ENCODE data around the gene PTGES2. TPM values are rescaled to one million over a fixed set of nuclear protein-coding genes. Genes with fewer than 3 reads are reported as not detected.

Gene PTGES2
- total RNA-seq, 1 experiment from 2014 or later, result 76.8 TPM

DNA sequence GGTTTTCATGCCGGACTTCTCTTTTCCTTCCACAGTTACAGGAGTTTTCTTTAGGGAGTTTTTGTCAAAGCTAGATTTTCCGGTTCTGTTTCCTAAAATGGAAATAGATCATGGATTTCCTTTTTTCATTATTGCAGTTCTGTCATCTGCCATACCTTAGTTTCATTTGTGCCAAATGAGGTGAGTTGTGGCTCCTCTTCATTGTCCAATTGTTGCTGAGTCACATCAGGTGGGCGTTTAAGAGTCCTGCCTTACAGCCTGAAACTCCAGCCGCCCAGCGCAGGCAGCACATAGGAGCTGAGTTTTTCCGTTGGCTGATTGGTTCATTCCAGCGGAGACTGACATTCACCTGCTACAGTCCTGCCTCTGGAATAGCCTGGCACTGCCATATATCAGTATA lies 45.4 kb downstream of the PTGES2 start:
- intact Hi-C loops (cut with micrococcal nuclease; ENCODE audit: unreplicated experiment) (no loop called here), in situ Hi-C loops (cut with HindIII; ENCODE audit: low pct_unique_long_range_greater_than_20kb, low sequenced_read_pairs) (loop anchor here (25.0 kb wide), 1 partner anchor 145 kb away; the partner anchor contains the start of genes DPM2 and PIP5KL1)
- CTCF ChIA-PET, result no interaction called here
- peak overlapping the region; percentile 68 for H3K27ac ChIP-seq (ENCODE audit: low read length)
- no peaks in the 10 kb centered on the region for H3K27me3 ChIP-seq (ENCODE audit: control insufficient read depth, insufficient read depth, low read length)
- TF ChIP-seq, protein P1, sequence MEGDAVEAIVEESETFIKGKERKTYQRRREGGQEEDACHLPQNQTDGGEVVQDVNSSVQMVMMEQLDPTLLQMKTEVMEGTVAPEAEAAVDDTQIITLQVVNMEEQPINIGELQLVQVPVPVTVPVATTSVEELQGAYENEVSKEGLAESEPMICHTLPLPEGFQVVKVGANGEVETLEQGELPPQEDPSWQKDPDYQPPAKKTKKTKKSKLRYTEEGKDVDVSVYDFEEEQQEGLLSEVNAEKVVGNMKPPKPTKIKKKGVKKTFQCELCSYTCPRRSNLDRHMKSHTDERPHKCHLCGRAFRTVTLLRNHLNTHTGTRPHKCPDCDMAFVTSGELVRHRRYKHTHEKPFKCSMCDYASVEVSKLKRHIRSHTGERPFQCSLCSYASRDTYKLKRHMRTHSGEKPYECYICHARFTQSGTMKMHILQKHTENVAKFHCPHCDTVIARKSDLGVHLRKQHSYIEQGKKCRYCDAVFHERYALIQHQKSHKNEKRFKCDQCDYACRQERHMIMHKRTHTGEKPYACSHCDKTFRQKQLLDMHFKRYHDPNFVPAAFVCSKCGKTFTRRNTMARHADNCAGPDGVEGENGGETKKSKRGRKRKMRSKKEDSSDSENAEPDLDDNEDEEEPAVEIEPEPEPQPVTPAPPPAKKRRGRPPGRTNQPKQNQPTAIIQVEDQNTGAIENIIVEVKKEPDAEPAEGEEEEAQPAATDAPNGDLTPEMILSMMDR (IDR thresholded peaks at IDR 0.05), result no peak
- TF ChIP-seq POLR2AphosphoS5 (IDR thresholded peaks at IDR 0.05; ENCODE audit: low read depth, low read length) (no peak), TCF7L2 (IDR thresholded peaks at IDR 0.05; ENCODE audit: low read depth, low read length) (no peak), SIN3A (IDR thresholded peaks at IDR 0.05; ENCODE audit: borderline replicate concordance, insufficient read depth, low read depth, low read length) (no peak)
- TF ChIP-seq, protein P2, sequence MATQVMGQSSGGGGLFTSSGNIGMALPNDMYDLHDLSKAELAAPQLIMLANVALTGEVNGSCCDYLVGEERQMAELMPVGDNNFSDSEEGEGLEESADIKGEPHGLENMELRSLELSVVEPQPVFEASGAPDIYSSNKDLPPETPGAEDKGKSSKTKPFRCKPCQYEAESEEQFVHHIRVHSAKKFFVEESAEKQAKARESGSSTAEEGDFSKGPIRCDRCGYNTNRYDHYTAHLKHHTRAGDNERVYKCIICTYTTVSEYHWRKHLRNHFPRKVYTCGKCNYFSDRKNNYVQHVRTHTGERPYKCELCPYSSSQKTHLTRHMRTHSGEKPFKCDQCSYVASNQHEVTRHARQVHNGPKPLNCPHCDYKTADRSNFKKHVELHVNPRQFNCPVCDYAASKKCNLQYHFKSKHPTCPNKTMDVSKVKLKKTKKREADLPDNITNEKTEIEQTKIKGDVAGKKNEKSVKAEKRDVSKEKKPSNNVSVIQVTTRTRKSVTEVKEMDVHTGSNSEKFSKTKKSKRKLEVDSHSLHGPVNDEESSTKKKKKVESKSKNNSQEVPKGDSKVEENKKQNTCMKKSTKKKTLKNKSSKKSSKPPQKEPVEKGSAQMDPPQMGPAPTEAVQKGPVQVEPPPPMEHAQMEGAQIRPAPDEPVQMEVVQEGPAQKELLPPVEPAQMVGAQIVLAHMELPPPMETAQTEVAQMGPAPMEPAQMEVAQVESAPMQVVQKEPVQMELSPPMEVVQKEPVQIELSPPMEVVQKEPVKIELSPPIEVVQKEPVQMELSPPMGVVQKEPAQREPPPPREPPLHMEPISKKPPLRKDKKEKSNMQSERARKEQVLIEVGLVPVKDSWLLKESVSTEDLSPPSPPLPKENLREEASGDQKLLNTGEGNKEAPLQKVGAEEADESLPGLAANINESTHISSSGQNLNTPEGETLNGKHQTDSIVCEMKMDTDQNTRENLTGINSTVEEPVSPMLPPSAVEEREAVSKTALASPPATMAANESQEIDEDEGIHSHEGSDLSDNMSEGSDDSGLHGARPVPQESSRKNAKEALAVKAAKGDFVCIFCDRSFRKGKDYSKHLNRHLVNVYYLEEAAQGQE (IDR thresholded peaks at IDR 0.05; ENCODE audit: insufficient read depth in 1 of 2, low read depth in 2 of 2, low read length in 1 of 2), result no peak
- DNase-seq (ENCODE audit: low read depth, low spot score) (no peak), ATAC-seq (no peak)
- no peaks in the 10 kb centered on the region for H3K9me3 ChIP-seq (ENCODE audit: control insufficient read depth, insufficient read depth, low read depth, low read length)
- no TSS peak for BruUV-seq (replicated peaks)
- peaks cover 40% of the 10 kb centered on the region for H3K4me1 ChIP-seq (ENCODE audit: control insufficient read depth, insufficient read depth, low read length)
- no peaks in the 10 kb centered on the region for H3K36me3 ChIP-seq (ENCODE audit: control insufficient read depth, insufficient read depth, low read length)
- H3K4me3 ChIP-seq (ENCODE audit: low read depth in 2 of 2, low read length in 2 of 2), result no peak overlapping the region
- POLR2A ChIA-PET, result no interaction called here

DNA sequence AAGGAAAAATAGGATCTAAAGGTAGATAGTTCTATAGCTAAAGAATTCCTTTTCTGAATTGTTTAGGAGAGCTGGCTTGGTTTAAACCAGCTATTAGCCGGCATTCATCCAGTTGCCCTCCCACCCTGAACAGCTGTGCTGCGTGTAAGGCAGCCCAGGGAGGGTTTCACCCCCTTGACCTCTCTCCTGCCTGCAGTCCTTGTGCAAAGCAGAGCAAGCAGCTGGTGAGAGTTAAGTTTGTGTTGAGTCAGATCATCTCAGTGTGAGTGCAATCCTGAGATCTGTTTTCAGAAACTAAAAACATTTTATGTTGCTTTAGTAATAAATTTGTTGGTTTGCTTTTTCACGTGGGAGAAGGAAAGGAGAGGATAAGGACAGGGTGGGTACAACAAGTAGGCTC lies 46.5 kb downstream of the PTGES2 start:
- in situ Hi-C loops (cut with HindIII; ENCODE audit: low pct_unique_long_range_greater_than_20kb, low sequenced_read_pairs), result loop anchor here (25.0 kb wide), 1 partner anchor 144 kb away; the partner anchor contains the start of genes DPM2 and PIP5KL1
- DNase-seq (ENCODE audit: low read depth, low spot score), result no peak
- ATAC-seq, result peak; percentile 60; the same call in 1 of the 2 replicates
- intact Hi-C loops (cut with micrococcal nuclease; ENCODE audit: unreplicated experiment), result no loop called here
- peak overlapping the region; percentile 68 for H3K27ac ChIP-seq (ENCODE audit: low read length)
- POLR2A ChIA-PET, result no interaction called here
- H3K4me1 ChIP-seq (ENCODE audit: control insufficient read depth, insufficient read depth, low read length), result peaks cover 40% of the 10 kb centered on the region
- CTCF ChIA-PET, result interaction anchor here (0.5 to 0.8 kb wide), 2 partner anchors 36 to 39 kb away, joined by 3 to 4 read pairs; no protein-coding TSS in a partner anchor
- no peak overlapping the region for H3K4me3 ChIP-seq (ENCODE audit: low read depth in 2 of 2, low read length in 2 of 2)
- H3K36me3 ChIP-seq (ENCODE audit: control insufficient read depth, insufficient read depth, low read length), result no peaks in the 10 kb centered on the region
- H3K27me3 ChIP-seq (ENCODE audit: control insufficient read depth, insufficient read depth, low read length), result no peaks in the 10 kb centered on the region
- no peaks in the 10 kb centered on the region for H3K9me3 ChIP-seq (ENCODE audit: control insufficient read depth, insufficient read depth, low read depth, low read length)
- no TSS peak for BruUV-seq (replicated peaks)
- TF ChIP-seq, protein P2 (IDR thresholded peaks at IDR 0.05; ENCODE audit: insufficient read depth in 1 of 2, low read depth in 2 of 2, low read length in 1 of 2), result no peak
- TF ChIP-seq SIN3A (IDR thresholded peaks at IDR 0.05; ENCODE audit: borderline replicate concordance, insufficient read depth, low read depth, low read length), result no peak
- TF ChIP-seq, protein P1 (IDR thresholded peaks at IDR 0.05), result no peak
- TF ChIP-seq POLR2AphosphoS5 (IDR thresholded peaks at IDR 0.05; ENCODE audit: low read depth, low read length), result no peak
- TF ChIP-seq TCF7L2 (IDR thresholded peaks at IDR 0.05; ENCODE audit: low read depth, low read length), result no peak
